HEK293 (cell line): ENCODE measurements around the gene CRYBG2.
A peak's percentile ranks its signal among the peaks of the same experiment; 100 is the strongest.

Experiments used
- KLF9 ChIP-seq: fragments of 450-650 bp; formaldehyde crosslinking; IDR thresholded peaks from 2 replicates; pipeline ENCODE4 v1.5.1; 2016; ENCODE audit warnings: missing biosample characterization, missing genetic modification characterization, low read depth
- SALL2 ChIP-seq: fragments of 450-650 bp; formaldehyde crosslinking; IDR thresholded peaks from 2 replicates; pipeline ENCODE4 v1.5.0; 2017; ENCODE audit warnings: missing biosample characterization, mild to moderate bottlenecking, missing genetic modification characterization, borderline replicate concordance
- SP3 ChIP-seq: fragments of 450-650 bp; formaldehyde crosslinking; IDR thresholded peaks from 2 replicates; pipeline ENCODE4 v1.5.1; 2016; ENCODE audit warnings: missing biosample characterization, missing genetic modification characterization
- TCF7L2 ChIP-seq: IDR thresholded peaks from 2 replicates; pipeline ENCODE4 v1.6.1; 2011; ENCODE audit warnings: low read depth, mild to moderate bottlenecking, inconsistent platforms, low read length, moderate library complexity, borderline replicate concordance
- ZFHX2 ChIP-seq: fragments of 450-650 bp; formaldehyde crosslinking; conservative IDR thresholded peaks from 2 replicates; pipeline ENCODE4 v1.5.1; 2016; ENCODE audit warnings: missing biosample characterization, missing genetic modification characterization
- ZFP37 ChIP-seq: fragments of 450-650 bp; formaldehyde crosslinking; IDR thresholded peaks from 2 replicates; pipeline ENCODE4 v1.5.1; 2016; ENCODE audit warnings: missing biosample characterization, missing genetic modification characterization
- ZNF121 ChIP-seq: fragments of 450-650 bp; formaldehyde crosslinking; IDR thresholded peaks from 2 replicates; pipeline ENCODE4 v1.5.1; 2016; ENCODE audit warnings: missing biosample characterization, missing genetic modification characterization
- ZNF140 ChIP-seq: fragments of 450-650 bp; formaldehyde crosslinking; IDR thresholded peaks from 2 replicates; pipeline ENCODE4 v1.5.1; 2016; ENCODE audit warnings: missing biosample characterization, missing genetic modification characterization
- ZNF174 ChIP-seq: fragments of 450-650 bp; formaldehyde crosslinking; IDR thresholded peaks from 2 replicates; pipeline ENCODE4 v1.5.0; 2017; ENCODE audit warnings: missing biosample characterization, mild to moderate bottlenecking, missing genetic modification characterization
- ZNF214 ChIP-seq: fragments of 450-650 bp; formaldehyde crosslinking; IDR thresholded peaks from 2 replicates; pipeline ENCODE4 v1.5.1; 2017; ENCODE audit warnings: missing biosample characterization, mild to moderate bottlenecking, missing genetic modification characterization, borderline replicate concordance
- ZNF274 ChIP-seq, 2 experiments: fragments of 200-500 bp in 1 of 2; fragments of 450-650 bp in 1 of 2; sonication (Bioruptor generic) in 1 of 2; formaldehyde crosslinking in 1 of 2; IDR thresholded peaks; 2 replicates each; pipeline versions ENCODE4 v1.5.1 to v1.6.1; 2014 to 2016; ENCODE audit warnings: borderline replicate concordance in 1 of 2, inconsistent platforms in 1 of 2, low read length in 1 of 2, missing biosample characterization in 1 of 2, missing genetic modification characterization in 1 of 2
- ZNF311 ChIP-seq: fragments of 450-650 bp; formaldehyde crosslinking; IDR thresholded peaks from 2 replicates; pipeline ENCODE4 v1.5.1; 2017; ENCODE audit warnings: missing biosample characterization, missing genetic modification characterization, borderline replicate concordance
- ZNF341 ChIP-seq: fragments of 450-650 bp; formaldehyde crosslinking; IDR thresholded peaks from 2 replicates; pipeline ENCODE4; 2016; ENCODE audit warnings: low read depth, missing biosample characterization, missing genetic modification characterization
- ZNF404 ChIP-seq: fragments of 450-650 bp; formaldehyde crosslinking; IDR thresholded peaks from 2 replicates; pipeline ENCODE4 v1.5.1; 2017; ENCODE audit warnings: missing biosample characterization, missing genetic modification characterization
- ZNF600 ChIP-seq: fragments of 450-650 bp; formaldehyde crosslinking; IDR thresholded peaks from 2 replicates; pipeline ENCODE4 v1.5.1; 2016; ENCODE audit warnings: missing biosample characterization, missing genetic modification characterization
- ZNF658 ChIP-seq: fragments of 450-650 bp; formaldehyde crosslinking; IDR thresholded peaks from 2 replicates; pipeline ENCODE4; 2016; ENCODE audit warnings: missing biosample characterization, missing genetic modification characterization
- ZNF76 ChIP-seq: fragments of 450-650 bp; formaldehyde crosslinking; IDR thresholded peaks from 2 replicates; pipeline ENCODE4; 2016; ENCODE audit warnings: low read depth, missing biosample characterization, missing genetic modification characterization, borderline replicate concordance
- ZNF837 ChIP-seq: fragments of 450-650 bp; formaldehyde crosslinking; IDR thresholded peaks from 2 replicates; pipeline ENCODE4 v1.5.1; 2016; ENCODE audit warnings: missing biosample characterization, missing genetic modification characterization
- TF ChIP-seq, protein P1 (sequence below): fragments of 450-650 bp; formaldehyde crosslinking; IDR thresholded peaks from 2 replicates; pipeline ENCODE4 v1.5.1; 2016; ENCODE audit warnings: missing biosample characterization, missing genetic modification characterization
- TF ChIP-seq, protein P2 (sequence below): fragments of 450-650 bp; formaldehyde crosslinking; IDR thresholded peaks from 2 replicates; pipeline ENCODE4 v1.5.1; 2016; ENCODE audit warnings: missing biosample characterization, missing genetic modification characterization, borderline replicate concordance
- TF ChIP-seq, protein P3 (sequence below): fragments of 450-650 bp; formaldehyde crosslinking; IDR thresholded peaks from 2 replicates; pipeline ENCODE4 v1.5.1; 2016; ENCODE audit warnings: missing biosample characterization, missing genetic modification characterization
- TF ChIP-seq, protein P4 (sequence below): fragments of 450-650 bp; formaldehyde crosslinking; IDR thresholded peaks from 2 replicates; pipeline ENCODE4; 2016; ENCODE audit warnings: missing biosample characterization, missing genetic modification characterization
- TF ChIP-seq, protein P5 (sequence below): sonication (generic); formaldehyde crosslinking; IDR thresholded peaks from 2 replicates; pipeline ENCODE4 v1.8.1; 2022; ENCODE audit warnings: mild to moderate bottlenecking, moderate library complexity, missing genetic modification reagents

Gene CRYBG2

DNA sequence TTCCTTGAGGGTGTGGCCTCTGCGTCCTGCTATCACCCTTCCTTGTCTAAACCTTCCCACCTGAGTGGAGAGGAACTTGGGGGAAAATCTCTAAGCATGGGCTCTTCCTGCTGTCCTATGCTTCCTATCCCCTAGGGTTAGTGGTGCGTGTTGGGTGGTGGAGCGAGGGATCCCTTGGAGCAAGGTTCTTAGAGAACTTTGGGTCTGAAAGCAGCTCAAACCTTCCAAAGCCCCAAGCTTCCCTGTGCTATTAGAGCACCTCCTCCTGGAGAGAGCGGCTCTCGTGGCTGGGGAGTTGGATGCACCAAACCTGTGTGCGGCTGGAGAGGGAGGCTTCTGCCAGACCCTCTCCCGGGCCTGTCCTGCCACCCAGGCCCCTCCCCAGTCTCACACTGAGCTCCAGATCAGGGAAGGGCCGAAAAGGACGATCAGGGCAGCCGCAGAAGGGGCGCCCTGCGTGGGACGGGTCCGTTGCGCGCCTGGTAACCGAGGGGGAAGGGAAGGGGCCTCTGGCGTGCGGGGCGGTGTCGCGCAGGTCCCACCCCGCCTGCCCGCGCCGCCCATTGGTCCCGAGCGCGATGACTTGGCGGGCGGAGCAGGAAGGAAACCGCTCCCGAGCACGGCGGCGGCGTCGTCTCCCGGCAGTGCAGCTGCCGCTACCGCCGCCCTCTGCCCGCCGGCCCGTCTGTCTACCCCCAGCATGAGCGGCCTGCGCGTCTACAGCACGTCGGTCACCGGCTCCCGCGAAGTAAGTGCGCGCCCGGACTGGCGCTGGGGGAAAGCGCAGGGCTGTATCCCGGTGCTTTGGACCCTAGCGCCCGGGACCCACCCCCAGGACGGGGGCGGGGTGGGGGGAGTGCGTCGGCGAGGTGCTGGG is 74.2 kb downstream of the CRYBG2 start, which contains the start of gene SH3BGRL3 (continued):
- no peak for TF ChIP-seq ZNF837
- no peak for TF ChIP-seq ZNF274 (IDR thresholded peaks at IDR 0.05; ENCODE audit: low read length)
- TF ChIP-seq ZNF274 (tag by site-specific recombination; IDR thresholded peaks at IDR 0.05; ENCODE audit: borderline replicate concordance), result no peak
- TF ChIP-seq, protein P1, sequence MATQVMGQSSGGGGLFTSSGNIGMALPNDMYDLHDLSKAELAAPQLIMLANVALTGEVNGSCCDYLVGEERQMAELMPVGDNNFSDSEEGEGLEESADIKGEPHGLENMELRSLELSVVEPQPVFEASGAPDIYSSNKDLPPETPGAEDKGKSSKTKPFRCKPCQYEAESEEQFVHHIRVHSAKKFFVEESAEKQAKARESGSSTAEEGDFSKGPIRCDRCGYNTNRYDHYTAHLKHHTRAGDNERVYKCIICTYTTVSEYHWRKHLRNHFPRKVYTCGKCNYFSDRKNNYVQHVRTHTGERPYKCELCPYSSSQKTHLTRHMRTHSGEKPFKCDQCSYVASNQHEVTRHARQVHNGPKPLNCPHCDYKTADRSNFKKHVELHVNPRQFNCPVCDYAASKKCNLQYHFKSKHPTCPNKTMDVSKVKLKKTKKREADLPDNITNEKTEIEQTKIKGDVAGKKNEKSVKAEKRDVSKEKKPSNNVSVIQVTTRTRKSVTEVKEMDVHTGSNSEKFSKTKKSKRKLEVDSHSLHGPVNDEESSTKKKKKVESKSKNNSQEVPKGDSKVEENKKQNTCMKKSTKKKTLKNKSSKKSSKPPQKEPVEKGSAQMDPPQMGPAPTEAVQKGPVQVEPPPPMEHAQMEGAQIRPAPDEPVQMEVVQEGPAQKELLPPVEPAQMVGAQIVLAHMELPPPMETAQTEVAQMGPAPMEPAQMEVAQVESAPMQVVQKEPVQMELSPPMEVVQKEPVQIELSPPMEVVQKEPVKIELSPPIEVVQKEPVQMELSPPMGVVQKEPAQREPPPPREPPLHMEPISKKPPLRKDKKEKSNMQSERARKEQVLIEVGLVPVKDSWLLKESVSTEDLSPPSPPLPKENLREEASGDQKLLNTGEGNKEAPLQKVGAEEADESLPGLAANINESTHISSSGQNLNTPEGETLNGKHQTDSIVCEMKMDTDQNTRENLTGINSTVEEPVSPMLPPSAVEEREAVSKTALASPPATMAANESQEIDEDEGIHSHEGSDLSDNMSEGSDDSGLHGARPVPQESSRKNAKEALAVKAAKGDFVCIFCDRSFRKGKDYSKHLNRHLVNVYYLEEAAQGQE (tag by site-specific recombination), result no peak
- no peak for TF ChIP-seq ZNF140 (tag by site-specific recombination)
- TF ChIP-seq, protein P2, sequence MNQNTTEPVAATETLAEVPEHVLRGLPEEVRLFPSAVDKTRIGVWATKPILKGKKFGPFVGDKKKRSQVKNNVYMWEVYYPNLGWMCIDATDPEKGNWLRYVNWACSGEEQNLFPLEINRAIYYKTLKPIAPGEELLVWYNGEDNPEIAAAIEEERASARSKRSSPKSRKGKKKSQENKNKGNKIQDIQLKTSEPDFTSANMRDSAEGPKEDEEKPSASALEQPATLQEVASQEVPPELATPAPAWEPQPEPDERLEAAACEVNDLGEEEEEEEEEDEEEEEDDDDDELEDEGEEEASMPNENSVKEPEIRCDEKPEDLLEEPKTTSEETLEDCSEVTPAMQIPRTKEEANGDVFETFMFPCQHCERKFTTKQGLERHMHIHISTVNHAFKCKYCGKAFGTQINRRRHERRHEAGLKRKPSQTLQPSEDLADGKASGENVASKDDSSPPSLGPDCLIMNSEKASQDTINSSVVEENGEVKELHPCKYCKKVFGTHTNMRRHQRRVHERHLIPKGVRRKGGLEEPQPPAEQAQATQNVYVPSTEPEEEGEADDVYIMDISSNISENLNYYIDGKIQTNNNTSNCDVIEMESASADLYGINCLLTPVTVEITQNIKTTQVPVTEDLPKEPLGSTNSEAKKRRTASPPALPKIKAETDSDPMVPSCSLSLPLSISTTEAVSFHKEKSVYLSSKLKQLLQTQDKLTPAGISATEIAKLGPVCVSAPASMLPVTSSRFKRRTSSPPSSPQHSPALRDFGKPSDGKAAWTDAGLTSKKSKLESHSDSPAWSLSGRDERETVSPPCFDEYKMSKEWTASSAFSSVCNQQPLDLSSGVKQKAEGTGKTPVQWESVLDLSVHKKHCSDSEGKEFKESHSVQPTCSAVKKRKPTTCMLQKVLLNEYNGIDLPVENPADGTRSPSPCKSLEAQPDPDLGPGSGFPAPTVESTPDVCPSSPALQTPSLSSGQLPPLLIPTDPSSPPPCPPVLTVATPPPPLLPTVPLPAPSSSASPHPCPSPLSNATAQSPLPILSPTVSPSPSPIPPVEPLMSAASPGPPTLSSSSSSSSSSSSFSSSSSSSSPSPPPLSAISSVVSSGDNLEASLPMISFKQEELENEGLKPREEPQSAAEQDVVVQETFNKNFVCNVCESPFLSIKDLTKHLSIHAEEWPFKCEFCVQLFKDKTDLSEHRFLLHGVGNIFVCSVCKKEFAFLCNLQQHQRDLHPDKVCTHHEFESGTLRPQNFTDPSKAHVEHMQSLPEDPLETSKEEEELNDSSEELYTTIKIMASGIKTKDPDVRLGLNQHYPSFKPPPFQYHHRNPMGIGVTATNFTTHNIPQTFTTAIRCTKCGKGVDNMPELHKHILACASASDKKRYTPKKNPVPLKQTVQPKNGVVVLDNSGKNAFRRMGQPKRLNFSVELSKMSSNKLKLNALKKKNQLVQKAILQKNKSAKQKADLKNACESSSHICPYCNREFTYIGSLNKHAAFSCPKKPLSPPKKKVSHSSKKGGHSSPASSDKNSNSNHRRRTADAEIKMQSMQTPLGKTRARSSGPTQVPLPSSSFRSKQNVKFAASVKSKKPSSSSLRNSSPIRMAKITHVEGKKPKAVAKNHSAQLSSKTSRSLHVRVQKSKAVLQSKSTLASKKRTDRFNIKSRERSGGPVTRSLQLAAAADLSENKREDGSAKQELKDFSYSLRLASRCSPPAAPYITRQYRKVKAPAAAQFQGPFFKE (tag by site-specific recombination), result no peak
- TF ChIP-seq, protein P3, sequence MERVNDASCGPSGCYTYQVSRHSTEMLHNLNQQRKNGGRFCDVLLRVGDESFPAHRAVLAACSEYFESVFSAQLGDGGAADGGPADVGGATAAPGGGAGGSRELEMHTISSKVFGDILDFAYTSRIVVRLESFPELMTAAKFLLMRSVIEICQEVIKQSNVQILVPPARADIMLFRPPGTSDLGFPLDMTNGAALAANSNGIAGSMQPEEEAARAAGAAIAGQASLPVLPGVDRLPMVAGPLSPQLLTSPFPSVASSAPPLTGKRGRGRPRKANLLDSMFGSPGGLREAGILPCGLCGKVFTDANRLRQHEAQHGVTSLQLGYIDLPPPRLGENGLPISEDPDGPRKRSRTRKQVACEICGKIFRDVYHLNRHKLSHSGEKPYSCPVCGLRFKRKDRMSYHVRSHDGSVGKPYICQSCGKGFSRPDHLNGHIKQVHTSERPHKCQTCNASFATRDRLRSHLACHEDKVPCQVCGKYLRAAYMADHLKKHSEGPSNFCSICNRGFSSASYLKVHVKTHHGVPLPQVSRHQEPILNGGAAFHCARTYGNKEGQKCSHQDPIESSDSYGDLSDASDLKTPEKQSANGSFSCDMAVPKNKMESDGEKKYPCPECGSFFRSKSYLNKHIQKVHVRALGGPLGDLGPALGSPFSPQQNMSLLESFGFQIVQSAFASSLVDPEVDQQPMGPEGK (tag by site-specific recombination), result peak; percentile 95
- peak; percentile 86 for TF ChIP-seq KLF9
- peak; percentile 98 for TF ChIP-seq ZNF600 (tag by site-specific recombination)
- TF ChIP-seq, protein P4, sequence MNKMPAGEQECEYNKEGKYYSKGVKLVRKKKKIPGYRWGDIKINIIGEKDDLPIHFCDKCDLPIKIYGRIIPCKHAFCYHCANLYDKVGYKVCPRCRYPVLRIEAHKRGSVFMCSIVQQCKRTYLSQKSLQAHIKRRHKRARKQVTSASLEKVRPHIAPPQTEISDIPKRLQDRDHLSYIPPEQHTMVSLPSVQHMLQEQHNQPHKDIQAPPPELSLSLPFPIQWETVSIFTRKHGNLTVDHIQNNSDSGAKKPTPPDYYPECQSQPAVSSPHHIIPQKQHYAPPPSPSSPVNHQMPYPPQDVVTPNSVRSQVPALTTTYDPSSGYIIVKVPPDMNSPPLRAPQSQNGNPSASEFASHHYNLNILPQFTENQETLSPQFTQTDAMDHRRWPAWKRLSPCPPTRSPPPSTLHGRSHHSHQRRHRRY, result no peak
- peak; percentile 88 for TF ChIP-seq SP3 (tag by site-specific recombination)
- TF ChIP-seq ZFHX2 (tag by site-specific recombination), result peak; percentile 71; the same call in 1 of the 2 replicates
- no peak for TF ChIP-seq ZNF658 (tag by site-specific recombination)
- TF ChIP-seq ZNF214 (tag by site-specific recombination), result no peak
- TF ChIP-seq SALL2, result no peak
- TF ChIP-seq ZNF174 (tag by site-specific recombination), result no peak
- TF ChIP-seq ZFP37 (tag by site-specific recombination), result no peak; the same call in 1 of the 2 replicates
- TF ChIP-seq ZNF311 (tag by site-specific recombination), result no peak
- TF ChIP-seq ZNF341 (tag by site-specific recombination), result peak; percentile 96
- TF ChIP-seq ZNF121 (tag by site-specific recombination), result 0 out of 2 replicates have a peak, but pooled peaks have one; percentile 24
- TF ChIP-seq, protein P5, sequence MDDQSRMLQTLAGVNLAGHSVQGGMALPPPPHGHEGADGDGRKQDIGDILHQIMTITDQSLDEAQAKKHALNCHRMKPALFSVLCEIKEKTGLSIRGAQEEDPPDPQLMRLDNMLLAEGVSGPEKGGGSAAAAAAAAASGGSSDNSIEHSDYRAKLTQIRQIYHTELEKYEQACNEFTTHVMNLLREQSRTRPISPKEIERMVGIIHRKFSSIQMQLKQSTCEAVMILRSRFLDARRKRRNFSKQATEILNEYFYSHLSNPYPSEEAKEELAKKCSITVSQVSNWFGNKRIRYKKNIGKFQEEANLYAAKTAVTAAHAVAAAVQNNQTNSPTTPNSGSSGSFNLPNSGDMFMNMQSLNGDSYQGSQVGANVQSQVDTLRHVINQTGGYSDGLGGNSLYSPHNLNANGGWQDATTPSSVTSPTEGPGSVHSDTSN, result peak; percentile 88
- TF ChIP-seq ZNF76 (tag by site-specific recombination), result peak; percentile 42; the same call in 1 of the 2 replicates
- TF ChIP-seq TCF7L2, result no peak
- no peak for TF ChIP-seq ZNF404 (tag by site-specific recombination)
